Sigmoid colon (tissue), 7 donors: Measurements from ENCODE around the gene CATSPER1. TPM values are rescaled to one million over a fixed set of nuclear protein-coding genes. Genes with fewer than 3 reads are reported as not detected.

Experiments used
- DNase-seq: peaks from one replicate; pipeline ENCODE4 v3.0.0-alpha.2; 2019
- H3K27ac ChIP-seq, 4 donors: fragments of 200-600 bp; sonication (generic); one replicate each; pipeline ENCODE4 v1.5.1; 2016 to 2019; ENCODE audit warnings: mild to moderate bottlenecking in 1 of 4
- H3K27me3 ChIP-seq, 3 donors: fragments of 200-600 bp; sonication (generic); one replicate each; pipeline ENCODE4 v1.5.1; 2019; ENCODE audit warnings: mild to moderate bottlenecking in 1 of 3
- H3K36me3 ChIP-seq, 4 donors: fragments of 200-600 bp; sonication (generic); one replicate each; pipeline ENCODE4 v1.5.1; 2016 to 2019
- H3K4me1 ChIP-seq, 4 donors: fragments of 200-600 bp; sonication (generic); one replicate each; pipeline ENCODE4 v1.5.1; 2017 to 2019
- H3K4me3 ChIP-seq, 4 donors: fragments of 200-600 bp; sonication (generic); one replicate each; pipeline ENCODE4 v1.5.1; 2017 to 2019; ENCODE audit warnings: mild to moderate bottlenecking in 2 of 4, moderate library complexity in 1 of 4
- H3K9me3 ChIP-seq, 4 donors: fragments of 200-600 bp in 3 of 4; sonication (generic) in 3 of 4; one replicate each; pipeline versions ENCODE4 v1.5.1 to v1.6.1; 2013 to 2019
- CTCF ChIP-seq, 4 experiments: fragments of 450-650 bp in 3 of 4; fragments of 200-600 bp in 1 of 4; IDR thresholded peaks; one replicate each; pipeline ENCODE4 v1.5.1; 2016 to 2019; ENCODE audit warnings: antibody characterized with exemption in 4 of 4, mild to moderate bottlenecking in 3 of 4, moderate library complexity in 2 of 4
- EP300 ChIP-seq, 4 donors: sonication (generic); formaldehyde crosslinking; IDR thresholded peaks; one replicate each; pipeline ENCODE4 v1.6.1; 2017; ENCODE audit warnings: antibody characterized with exemption in 4 of 4
- POLR2A ChIP-seq, 2 donors: fragments of 450-650 bp; IDR thresholded peaks; one replicate each; pipeline ENCODE4 v1.6.1; 2016; ENCODE audit warnings: antibody characterized with exemption in 2 of 2, mild to moderate bottlenecking in 2 of 2, moderate library complexity in 2 of 2
- POLR2AphosphoS5 ChIP-seq, 4 donors: sonication (generic); formaldehyde crosslinking; IDR thresholded peaks; one replicate each; pipeline ENCODE4 v1.6.1; 2017; ENCODE audit warnings: antibody characterized with exemption in 4 of 4
- WGBS, 2 donors: extraction: QIAGEN DNeasy Blood & Tissue Kit; methylation state at CpG; one replicate each; pipeline ENCODE4 v1.1.7; 2013; 5-methylcytosine and 5-hydroxymethylcytosine counted together
- intact Hi-C: fragments of 100-400 bp; cut with DNase I; formaldehyde crosslinking; loops from one replicate; pipeline ENCODE4 v1.15.1; 2023
- polyA plus RNA-seq, 3 donors: library from polyadenylated mRNA; stranded (reverse); fragments of 200-250 nt; gene quantifications; one replicate each; pipeline ENCODE4 v1.2.3, GENCODE V29; 2013
- total RNA-seq, 4 donors: library from RNA; depleted of rRNA; stranded (reverse); fragments of >200 nt; gene quantifications; one replicate each; pipeline ENCODE4 v1.1.0, GENCODE V29; 2016
- donor health status: healthy with polysubstance abuse.
- donor health status: Bipolar disorder and iron deficiency.
- donor health status: healthy.

Gene CATSPER1
- total and polyA plus RNA-seq, 7 donors: 0.06 TPM; not detected in 6

- DNase-seq: peak; percentile 47
- Histone ChIP-seq H3K36me3 (peaks cover 27 to 37% (median 29%) of the 10 kb centered on the region in 4 donors), H3K4me3 (no peak overlapping the region), H3K4me1 (no peaks in the 10 kb centered on the region), H3K27me3 (no peaks in the 10 kb centered on the region), H3K27ac (no peak overlapping the region), H3K9me3 (no peaks in the 10 kb centered on the region)
- intact Hi-C loops: loop anchor here (10.0 kb wide), 1 partner anchor 276 kb away; no protein-coding TSS in a partner anchor
- WGBS, 2 donors: 81 to 84% methylated on average over 12 of the region's 12 CpGs
- TF ChIP-seq POLR2A (IDR thresholded peaks at IDR 0.05): no peak
- no peak for TF ChIP-seq POLR2AphosphoS5 (IDR thresholded peaks at IDR 0.05)
- no peak for TF ChIP-seq EP300 (IDR thresholded peaks at IDR 0.05)
- TF ChIP-seq CTCF (IDR thresholded peaks at IDR 0.05): no peak
Observed at GRCh38 chr11:65981101-65981740, 45.1 kb downstream of the CATSPER1 start.

GRCh38 chr11:65979261-65979759, 47.0 kb downstream of the CATSPER1 start:
- Histone ChIP-seq H3K27ac (no peak overlapping the region), H3K36me3 (peaks cover 27 to 42% (median 29%) of the 10 kb centered on the region in 4 donors), H3K4me3 (no peak overlapping the region), H3K9me3 (no peaks in the 10 kb centered on the region), H3K4me1 (no peaks in the 10 kb centered on the region), H3K27me3 (no peaks in the 10 kb centered on the region)
- no peak for DNase-seq
- WGBS, 2 donors: 87 to 92% methylated on average over 10 of the region's 10 CpGs
- no peak for TF ChIP-seq POLR2AphosphoS5 (IDR thresholded peaks at IDR 0.05)
- TF ChIP-seq EP300 (IDR thresholded peaks at IDR 0.05): no peak
- TF ChIP-seq POLR2A (IDR thresholded peaks at IDR 0.05): no peak
- no peak for TF ChIP-seq CTCF (IDR thresholded peaks at IDR 0.05)
- intact Hi-C loops: no loop called here

GRCh38 chr11:65978391-65979238, 47.7 kb downstream of the CATSPER1 start:
- WGBS, 2 donors: 89 to 93% methylated on average over 34 of the region's 34 CpGs
- Histone ChIP-seq H3K4me3 (no peak overlapping the region), H3K27me3 (no peaks in the 10 kb centered on the region), H3K9me3 (no peaks in the 10 kb centered on the region), H3K4me1 (no peaks in the 10 kb centered on the region), H3K36me3 (peaks cover 28 to 44% (median 30%) of the 10 kb centered on the region in 4 donors), H3K27ac (no peak overlapping the region)
- no peak for DNase-seq
- no peak for TF ChIP-seq CTCF (IDR thresholded peaks at IDR 0.05)
- no peak for TF ChIP-seq POLR2AphosphoS5 (IDR thresholded peaks at IDR 0.05)
- TF ChIP-seq EP300 (IDR thresholded peaks at IDR 0.05): no peak
- TF ChIP-seq POLR2A (IDR thresholded peaks at IDR 0.05): no peak
- intact Hi-C loops: no loop called here

- no peak overlapping the region for H3K4me3 ChIP-seq
- TF ChIP-seq EP300 (IDR thresholded peaks at IDR 0.05) (no peak), POLR2AphosphoS5 (IDR thresholded peaks at IDR 0.05) (no peak), CTCF (IDR thresholded peaks at IDR 0.05) (no peak), POLR2A (IDR thresholded peaks at IDR 0.05) (no peak)
- DNase-seq: no peak
- no peak overlapping the region for H3K27ac ChIP-seq
- intact Hi-C loops: no loop called here
- H3K9me3 ChIP-seq: no peaks in the 10 kb centered on the region
- no peaks in the 10 kb centered on the region for H3K4me1 ChIP-seq
- no peaks in the 10 kb centered on the region for H3K27me3 ChIP-seq
- H3K36me3 ChIP-seq: peaks cover 30 to 52% (median 32%) of the 10 kb centered on the region in 4 donors
- 93 to 94% methylated on average over 28 of the region's 29 CpGs for WGBS, 2 donors
Observed at GRCh38 chr11:65977621-65978390, 48.5 kb downstream of the CATSPER1 start.
